Right lobe of liver (tissue), 6 donors: Measurements from ENCODE around the gene TTC13. TPM values are rescaled to one million over a fixed set of nuclear protein-coding genes. Genes with fewer than 3 reads are reported as not detected.
"Not testable (repeated sequence)": the region's sequence is repeated elsewhere in the genome, so short reads cannot be mapped to it uniquely, and the experiment has no call there.

ENCODE experiments used
- ATAC-seq, 4 donors: fragments of 200-7000 bp; cut with Tn5 transposase; one replicate each; pipeline ENCODE4 v1.9.1; 2020; ENCODE audit warnings: mild to moderate bottlenecking in 4 of 4, moderate library complexity in 4 of 4
- DNase-seq, 3 donors: peaks; one replicate each; pipeline ENCODE4 v3.0.0-alpha.2; 2020
- H3K27ac ChIP-seq, 3 donors: fragments of 200-600 bp; one replicate each; pipeline ENCODE4 v1.8.0; 2022
- H3K27me3 ChIP-seq, 2 donors: fragments of 200-600 bp; one replicate each; pipeline ENCODE4 v1.8.0; 2022
- H3K36me3 ChIP-seq, 4 donors: fragments of 200-600 bp; sonication (generic) in 1 of 4; one replicate each; pipeline versions ENCODE4 v1.5.1 to v1.8.0; 2017 to 2022; ENCODE audit warnings: control low read depth in 1 of 4
- H3K4me1 ChIP-seq, 4 donors: fragments of 200-600 bp; sonication (generic) in 1 of 4; one replicate each; pipeline versions ENCODE4 v1.5.1 to v1.8.0; 2017 to 2022; ENCODE audit warnings: control low read depth in 1 of 4
- H3K4me3 ChIP-seq, 3 donors: fragments of 200-600 bp; one replicate each; pipeline ENCODE4 v1.8.0; 2022
- H3K9me3 ChIP-seq, 4 donors: fragments of 200-600 bp; sonication (generic) in 1 of 4; one replicate each; pipeline versions ENCODE4 v1.5.1 to v1.8.0; 2017 to 2022; ENCODE audit warnings: control low read depth in 1 of 4
- POLR2A ChIP-seq: fragments of 450-650 bp; IDR thresholded peaks from one replicate; pipeline ENCODE4 v1.6.1; 2017; ENCODE audit warnings: antibody characterized with exemption, mild to moderate bottlenecking
- WGBS: methylation state at CpG from one replicate; pipeline ENCODE4 v1.1.6; 2018; ENCODE audit warnings: low coverage, low lambda C conversion rate; ENCODE audit not compliant: insufficient coverage; ENCODE audit errors: missing lambda C conversion rate; 5-methylcytosine and 5-hydroxymethylcytosine counted together
- intact Hi-C, 2 donors: fragments of 100-400 bp; cut with DNase I; formaldehyde crosslinking; loops; one replicate each; pipeline versions ENCODE4 v1.11.2 to v1.14.1; 2022
- total RNA-seq, 6 experiments: library from RNA; depleted of rRNA in 2 of 6; stranded (reverse); fragments of >200 nt in 2 of 6; fragmentation: NEBNext Ultra II Directional in 3 of 6; extraction: Animal tissue kit (Norgen Biotek cat#: 25700) in 3 of 6; gene quantifications; one replicate each; pipeline versions ENCODE4 v1.1.0 to v1.2.4, GENCODE V29; 2016 to 2023
- TF ChIP-seq, protein P1 (sequence below), 4 donors: fragments of 200-600 bp in 3 of 4; fragments of 450-650 bp in 1 of 4; IDR thresholded peaks; one replicate each; pipeline versions ENCODE4 v1.5.1 to v1.8.0; 2016 to 2022; ENCODE audit warnings: antibody characterized with exemption in 4 of 4, mild to moderate bottlenecking in 2 of 4
- donor health status: DM: no; HTN: yes; CAD: no.
- donor health status: DM: no; HTN: no; CAD: no.
- donor health status: DM: no; HTN: no; CAD: no.
- donor health status: DM: no; HTN: yes; CAD: no.
- donor health status: DM: no; HTN: yes; CAD: no.

The TTC13 gene
- total RNA-seq, 6 experiments from 2014 or later = 5.3 to 10.7 (median 6.2) TPM

DNA sequence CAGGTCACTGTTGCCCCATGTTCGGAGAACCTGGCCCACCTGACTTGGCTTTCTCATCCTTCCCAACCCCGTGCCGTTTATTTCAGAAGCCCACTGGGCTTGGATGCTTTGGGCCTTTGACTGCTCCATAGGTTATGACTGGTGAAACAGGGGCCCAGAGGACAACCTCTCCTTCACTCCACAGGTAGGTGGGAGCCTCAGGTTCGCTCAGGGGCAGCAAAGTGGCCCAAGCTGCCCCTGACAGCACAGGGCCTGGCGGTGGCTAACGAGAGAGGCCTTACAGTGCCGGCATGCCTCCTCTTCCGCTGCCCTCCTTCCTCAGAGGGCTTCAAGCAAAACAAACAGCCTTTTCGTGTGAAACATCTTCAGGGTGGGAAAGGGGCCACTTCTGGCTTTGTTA, 44.5 kb upstream of the TTC13 start:
- 97% methylated on average over 6 of the region's 9 CpGs for WGBS
- TF ChIP-seq, protein P1, sequence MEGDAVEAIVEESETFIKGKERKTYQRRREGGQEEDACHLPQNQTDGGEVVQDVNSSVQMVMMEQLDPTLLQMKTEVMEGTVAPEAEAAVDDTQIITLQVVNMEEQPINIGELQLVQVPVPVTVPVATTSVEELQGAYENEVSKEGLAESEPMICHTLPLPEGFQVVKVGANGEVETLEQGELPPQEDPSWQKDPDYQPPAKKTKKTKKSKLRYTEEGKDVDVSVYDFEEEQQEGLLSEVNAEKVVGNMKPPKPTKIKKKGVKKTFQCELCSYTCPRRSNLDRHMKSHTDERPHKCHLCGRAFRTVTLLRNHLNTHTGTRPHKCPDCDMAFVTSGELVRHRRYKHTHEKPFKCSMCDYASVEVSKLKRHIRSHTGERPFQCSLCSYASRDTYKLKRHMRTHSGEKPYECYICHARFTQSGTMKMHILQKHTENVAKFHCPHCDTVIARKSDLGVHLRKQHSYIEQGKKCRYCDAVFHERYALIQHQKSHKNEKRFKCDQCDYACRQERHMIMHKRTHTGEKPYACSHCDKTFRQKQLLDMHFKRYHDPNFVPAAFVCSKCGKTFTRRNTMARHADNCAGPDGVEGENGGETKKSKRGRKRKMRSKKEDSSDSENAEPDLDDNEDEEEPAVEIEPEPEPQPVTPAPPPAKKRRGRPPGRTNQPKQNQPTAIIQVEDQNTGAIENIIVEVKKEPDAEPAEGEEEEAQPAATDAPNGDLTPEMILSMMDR (IDR thresholded peaks at IDR 0.05) = no peak
- no peak for TF ChIP-seq POLR2A
- intact Hi-C loops = no loop called here
- Histone ChIP-seq H3K36me3 (no peaks in the 10 kb centered on the region), H3K4me1 (no peaks in the 10 kb centered on the region), H3K27me3 (no peaks in the 10 kb centered on the region), H3K27ac (no peak overlapping the region), H3K9me3 (no peaks in the 10 kb centered on the region), H3K4me3 (no peak overlapping the region)
- DNase-seq = no peak
- no peak for ATAC-seq

DNA sequence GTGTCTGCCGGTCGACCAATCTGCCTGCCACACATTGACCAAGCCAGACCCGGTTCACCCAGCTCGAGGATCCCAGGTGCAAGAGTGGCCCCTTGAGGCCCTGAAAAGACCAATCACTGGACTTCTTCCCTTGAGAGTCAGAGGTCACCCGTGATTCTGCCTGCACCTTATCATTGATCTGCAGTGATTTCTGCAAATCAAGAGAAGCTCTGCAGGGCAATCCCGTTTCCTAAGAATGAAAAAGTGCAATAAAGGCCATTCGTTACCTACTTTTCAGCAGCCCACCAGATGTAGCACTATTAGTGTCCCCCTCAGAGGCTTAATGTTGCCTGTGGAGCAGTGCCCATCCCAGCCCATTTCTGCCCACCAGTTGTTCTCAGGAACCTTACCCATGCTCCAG, 43.9 kb upstream of the TTC13 start:
- DNase-seq, intact Hi-C loops, H3K9me3 ChIP-seq, H3K27me3 ChIP-seq, ATAC-seq, H3K4me1 ChIP-seq, H3K27ac ChIP-seq, H3K4me3 ChIP-seq, H3K36me3 ChIP-seq: not testable (repeated sequence)
- 100% methylated on average over 2 of the region's 7 CpGs for WGBS

- no peak for DNase-seq
- WGBS = 82% methylated on average over 6 of the region's 12 CpGs
Observed at GRCh38 chr1:231021540-231022031, 42.9 kb upstream of the TTC13 start.

DNA sequence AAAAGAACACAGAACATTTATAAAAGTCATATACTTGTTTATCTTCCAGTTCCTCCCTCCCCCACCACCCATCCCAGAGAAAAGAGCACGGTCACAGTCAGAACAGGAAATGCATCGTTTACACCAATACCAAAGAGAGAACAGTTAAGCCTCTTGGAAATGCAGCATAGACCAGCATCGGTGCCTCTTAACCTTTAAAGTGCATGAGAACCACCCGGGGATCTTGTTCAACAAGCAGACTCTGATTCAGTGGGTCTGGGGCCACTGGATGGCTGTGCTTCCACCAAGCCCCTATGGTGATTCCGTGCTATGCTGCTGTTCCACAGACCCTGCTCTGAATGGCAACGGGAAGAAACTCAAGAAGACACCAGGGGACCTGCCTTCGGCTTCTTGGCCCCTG, 42.2 kb upstream of the TTC13 start:
- Histone ChIP-seq H3K4me3 (no peak overlapping the region), H3K9me3 (no peaks in the 10 kb centered on the region), H3K27me3 (no peaks in the 10 kb centered on the region), H3K27ac (no peak overlapping the region), H3K36me3 (no peaks in the 10 kb centered on the region), H3K4me1 (no peaks in the 10 kb centered on the region)
- ATAC-seq = peak in 1 of 4 donors; percentile 25
- TF ChIP-seq POLR2A = no peak
- TF ChIP-seq, protein P1 (IDR thresholded peaks at IDR 0.05) = no peak
- DNase-seq = no peak
- intact Hi-C loops = no loop called here
- WGBS = 40% methylated on average over 3 of the region's 7 CpGs

More at GRCh38 chr1:231021540-231022031, 42.9 kb upstream of the TTC13 start:
- H3K27ac ChIP-seq = no peak overlapping the region
- H3K4me1 ChIP-seq = no peaks in the 10 kb centered on the region
- H3K4me3 ChIP-seq = no peak overlapping the region
- TF ChIP-seq, protein P1 (IDR thresholded peaks at IDR 0.05) = no peak
- TF ChIP-seq POLR2A = no peak
- no peak for ATAC-seq
- intact Hi-C loops = no loop called here
- no peaks in the 10 kb centered on the region for H3K36me3 ChIP-seq
- H3K27me3 ChIP-seq = no peaks in the 10 kb centered on the region
- no peaks in the 10 kb centered on the region for H3K9me3 ChIP-seq

GRCh38 chr1:231020139-231020601, 41.5 kb upstream of the TTC13 start:
- H3K36me3 ChIP-seq = no peaks in the 10 kb centered on the region
- no peaks in the 10 kb centered on the region for H3K9me3 ChIP-seq
- ATAC-seq (peak in 1 of 4 donors; percentile 19), DNase-seq (no peak)
- no peak overlapping the region for H3K27ac ChIP-seq
- H3K27me3 ChIP-seq = no peaks in the 10 kb centered on the region
- TF ChIP-seq, protein P1 (IDR thresholded peaks at IDR 0.05) = no peak
- TF ChIP-seq POLR2A = no peak
- H3K4me1 ChIP-seq = no peaks in the 10 kb centered on the region
- WGBS = 76% methylated on average over 11 of the region's 14 CpGs
- intact Hi-C loops = no loop called here
- no peak overlapping the region for H3K4me3 ChIP-seq
